ENCODE measurements around the gene ITGB3BP. TPM values are rescaled to one million over a fixed set of nuclear protein-coding genes. Genes with fewer than 3 reads are reported as not detected.

Gene ITGB3BP
- total and polyA plus RNA-seq, 7 donors: 9.4 to 25.3 (median 17.3) TPM

- H3K9me3 ChIP-seq: no peaks in the 10 kb centered on the region
- no peak for DNase-seq
- no peaks in the 10 kb centered on the region for H3K36me3 ChIP-seq
- no peaks in the 10 kb centered on the region for H3K27me3 ChIP-seq
- H3K4me3 ChIP-seq: no peak overlapping the region
- no peak overlapping the region for H3K27ac ChIP-seq
- H3K4me1 ChIP-seq: no peaks in the 10 kb centered on the region
- 31 to 78% methylated on average over 2 of the region's 2 CpGs for WGBS, 2 donors
- intact Hi-C loops (cut with DNase I): no loop called here
- TF ChIP-seq CTCF (IDR thresholded peaks at IDR 0.05) (no peak), POLR2AphosphoS5 (IDR thresholded peaks at IDR 0.05) (no peak), POLR2A (IDR thresholded peaks at IDR 0.05) (no peak), EP300 (IDR thresholded peaks at IDR 0.05) (no peak)
These were observed 25.4 kb downstream of the ITGB3BP start for GRCh38 chr1:63497577-63497976.

- intact Hi-C loops (cut with DNase I): no loop called here
- DNase-seq: no peak
- no peaks in the 10 kb centered on the region for H3K9me3 ChIP-seq
- no peaks in the 10 kb centered on the region for H3K36me3 ChIP-seq
- TF ChIP-seq CTCF (IDR thresholded peaks at IDR 0.05): no peak
- peak in 2 of 4 donors; percentile 26 to 27 for TF ChIP-seq POLR2AphosphoS5 (IDR thresholded peaks at IDR 0.05)
- peak in 1 of 4 donors; percentile 51 for TF ChIP-seq EP300 (IDR thresholded peaks at IDR 0.05)
- TF ChIP-seq POLR2A (IDR thresholded peaks at IDR 0.05): no peak
- H3K27me3 ChIP-seq: no peaks in the 10 kb centered on the region
- no peak overlapping the region for H3K4me3 ChIP-seq
- peaks cover 0 to 22% (median 8%) of the 10 kb centered on the region in 4 donors for H3K4me1 ChIP-seq
- 17 to 54% methylated on average over 8 of the region's 8 CpGs for WGBS, 2 donors
- H3K27ac ChIP-seq: peak overlapping the region in 3 of 4 donors; percentile 17 to 67 (median 42)
These were observed 35.5 kb downstream of the ITGB3BP start for GRCh38 chr1:63487336-63488065.

- Histone ChIP-seq H3K9me3 (no peaks in the 10 kb centered on the region), H3K36me3 (no peaks in the 10 kb centered on the region), H3K4me3 (no peak overlapping the region), H3K27ac (peak overlapping the region in 1 of 4 donors; percentile 16), H3K27me3 (no peaks in the 10 kb centered on the region), H3K4me1 (peaks cover 0 to 22% (median 8%) of the 10 kb centered on the region in 4 donors)
- WGBS, 2 donors: 82 to 91% methylated on average over 1 of the region's 1 CpG
- no peak for DNase-seq
- TF ChIP-seq POLR2AphosphoS5 (IDR thresholded peaks at IDR 0.05) (no peak), POLR2A (IDR thresholded peaks at IDR 0.05) (no peak), EP300 (IDR thresholded peaks at IDR 0.05) (no peak), CTCF (IDR thresholded peaks at IDR 0.05) (no peak)
- intact Hi-C loops (cut with DNase I): no loop called here
These were observed 36.4 kb downstream of the ITGB3BP start for GRCh38 chr1:63486629-63487028.

GRCh38 chr1:63480057-63480456 is 43.0 kb downstream of the ITGB3BP start:
- Histone ChIP-seq H3K27me3 (no peaks in the 10 kb centered on the region), H3K27ac (no peak overlapping the region), H3K9me3 (no peaks in the 10 kb centered on the region), H3K36me3 (no peaks in the 10 kb centered on the region), H3K4me1 (no peaks in the 10 kb centered on the region), H3K4me3 (no peak overlapping the region)
- 18 to 67% methylated on average over 1 of the region's 1 CpG for WGBS, 2 donors
- intact Hi-C loops (cut with DNase I): no loop called here
- no peak for TF ChIP-seq POLR2AphosphoS5 (IDR thresholded peaks at IDR 0.05)
- TF ChIP-seq POLR2A (IDR thresholded peaks at IDR 0.05): no peak
- TF ChIP-seq CTCF (IDR thresholded peaks at IDR 0.05): no peak
- TF ChIP-seq EP300 (IDR thresholded peaks at IDR 0.05): no peak
- DNase-seq: no peak

Measured in sigmoid colon (tissue), 7 donors.